HG03039 (cell line): ENCODE results near the gene CCDC187.
"Not testable (repeated sequence)": the region's sequence is repeated elsewhere in the genome, so short reads cannot be mapped to it uniquely, and the experiment has no call there.

Experiments
- ATAC-seq: cut with Tn5 transposase; IDR thresholded peaks from one replicate; pipeline ENCODE4 v1.9.1; 2021; ENCODE audit warnings: mild to moderate bottlenecking, moderate library complexity; ENCODE audit not compliant: unreplicated experiment

Gene CCDC187

GRCh38 chr9:136244969-136245218, 59.0 kb downstream of the CCDC187 start:
- no peak for ATAC-seq

- no peak for ATAC-seq
Measured at GRCh38 chr9:136244122-136244968, 59.5 kb downstream of the CCDC187 start.

GRCh38 chr9:136243631-136244030, 60.3 kb downstream of the CCDC187 start:
- ATAC-seq = no peak

GRCh38 chr9:136242918-136243525, 60.9 kb downstream of the CCDC187 start:
- no peak for ATAC-seq

- no peak for ATAC-seq
Measured at GRCh38 chr9:136242248-136242647, 61.6 kb downstream of the CCDC187 start.

GRCh38 chr9:136241542-136241941, 62.4 kb downstream of the CCDC187 start:
- ATAC-seq = no peak

GRCh38 chr9:136240941-136241340, 63.0 kb downstream of the CCDC187 start:
- no peak for ATAC-seq

- ATAC-seq = no peak
Measured at GRCh38 chr9:136239983-136240330, 63.9 kb downstream of the CCDC187 start.

- no peak for ATAC-seq
Measured at GRCh38 chr9:136239135-136239982, 64.5 kb downstream of the CCDC187 start.

- no peak for ATAC-seq
Measured at GRCh38 chr9:136238342-136238732, 65.6 kb downstream of the CCDC187 start.

GRCh38 chr9:136237486-136238341, 66.2 kb downstream of the CCDC187 start:
- ATAC-seq = no peak

GRCh38 chr9:136236471-136237410, 67.2 kb downstream of the CCDC187 start:
- not testable (repeated sequence) for ATAC-seq

GRCh38 chr9:136235709-136236455, 68.0 kb downstream of the CCDC187 start:
- no peak for ATAC-seq

- ATAC-seq = no peak
Measured at GRCh38 chr9:136235171-136235570, 68.7 kb downstream of the CCDC187 start.

- ATAC-seq = no peak
Measured at GRCh38 chr9:136234597-136234996, 69.3 kb downstream of the CCDC187 start.

GRCh38 chr9:136233868-136234267, 70.0 kb downstream of the CCDC187 start:
- no peak for ATAC-seq

GRCh38 chr9:136233411-136233810, 70.5 kb downstream of the CCDC187 start:
- ATAC-seq = no peak

GRCh38 chr9:136232969-136233368, 70.9 kb downstream of the CCDC187 start:
- ATAC-seq = no peak
